SK-N-SH (cell line): Measurements from ENCODE around the gene DDX46. TPM values are rescaled to one million over a fixed set of nuclear protein-coding genes. Genes with fewer than 3 reads are reported as not detected.
A peak's percentile ranks its signal among the peaks of the same experiment; 100 is the strongest.

Experiments used
- CTCF ChIA-PET: fragments of 300-600, 350-600 bp; formaldehyde crosslinking; extraction: SDS; loops from one replicate; lab custom pipeline; 2021; lab: Yijun Ruan, JAX
- POLR2A ChIA-PET: fragments of 350-600 bp; sonication (Branson Sonifier 250); formaldehyde crosslinking; extraction: SDS; loops from one replicate; lab custom pipeline; 2020; ENCODE audit warnings: antibody characterized with exemption, inconsistent platforms; lab: Yijun Ruan, JAX
- DNase-seq: peaks from one replicate; pipeline ENCODE4 v3.0.0; 2012
- H2AFZ ChIP-seq: fragments of 200-600 bp; sonication (generic); 2 replicates; pipeline ENCODE4 v1.8.1; 2016; ENCODE audit warnings: antibody characterized with exemption, mild to moderate bottlenecking, low read depth
- H3F3A ChIP-seq: fragments of 200-600 bp; sonication (generic); replicated peaks from 2 replicates; pipeline ENCODE3; 2016; ENCODE audit warnings: antibody characterized with exemption, mild to moderate bottlenecking; ENCODE audit not compliant: insufficient read depth
- H3K27ac ChIP-seq, 2 experiments: fragments of 200-500 bp in 1 of 2; fragments of 200-600 bp in 1 of 2; sonication (Bioruptor generic) in 1 of 2; sonication (generic), shearing (Covaris generic) in 1 of 2; 2 replicates each; pipeline versions ENCODE4 v1.5.1 to v1.6.1; 2014 to 2016; ENCODE audit warnings: low read depth in 2 of 2, inconsistent platforms in 1 of 2, low read length in 1 of 2, mild to moderate bottlenecking in 1 of 2, mixed read lengths in 1 of 2
- H3K27me3 ChIP-seq: fragments of 200-600 bp; sonication (generic), shearing (Covaris generic); 2 replicates; pipeline ENCODE4 v1.6.1; 2016; ENCODE audit warnings: mixed run types; ENCODE audit not compliant: insufficient read depth
- H3K36me3 ChIP-seq, 2 experiments: fragments of 200-500 bp in 1 of 2; fragments of 200-600 bp in 1 of 2; sonication (Bioruptor generic) in 1 of 2; sonication (generic) in 1 of 2; replicated peaks in 1 of 2; 2 replicates each; pipeline versions ENCODE3 to v1.5.1; 2014 to 2016; ENCODE audit warnings: low read length in 1 of 2, mild to moderate bottlenecking in 1 of 2; ENCODE audit not compliant: insufficient read depth in 2 of 2, control insufficient read depth in 1 of 2
- H3K4me1 ChIP-seq, 2 experiments: fragments of 200-500 bp in 1 of 2; fragments of 200-600 bp in 1 of 2; sonication (Bioruptor generic) in 1 of 2; sonication (generic), shearing (Covaris generic) in 1 of 2; 2 replicates each; pipeline versions ENCODE4 v1.5.1 to v1.6.1; 2014 to 2016; ENCODE audit warnings: low read depth in 1 of 2, low read length in 1 of 2, mixed run types in 1 of 2; ENCODE audit not compliant: insufficient read depth in 2 of 2, control insufficient read depth in 1 of 2
- H3K4me2 ChIP-seq: fragments of 200-600 bp; sonication (generic), shearing (Covaris generic); 2 replicates; pipeline ENCODE4 v1.6.1; 2017; ENCODE audit warnings: mixed run types
- H3K4me3 ChIP-seq, 2 experiments: fragments of 200-500 bp in 1 of 2; fragments of 200-600 bp in 1 of 2; sonication (Bioruptor generic) in 1 of 2; sonication (generic), shearing (Covaris generic) in 1 of 2; 2 replicates each; pipeline versions ENCODE4 v1.5.1 to v1.8.1; 2014 to 2016; ENCODE audit warnings: low read depth in 2 of 2, inconsistent platforms in 1 of 2, low read length in 1 of 2, mild to moderate bottlenecking in 1 of 2, mixed read lengths in 1 of 2, moderate library complexity in 1 of 2
- H3K79me2 ChIP-seq: fragments of 200-600 bp; sonication (generic); 2 replicates; pipeline ENCODE4 v1.8.1; 2017; ENCODE audit warnings: mild to moderate bottlenecking; ENCODE audit not compliant: insufficient read depth
- H3K9ac ChIP-seq: fragments of 200-600 bp; sonication (generic); 2 replicates; pipeline ENCODE4 v1.6.1; 2017; ENCODE audit warnings: mixed run types
- H3K9me2 ChIP-seq: fragments of 200-600 bp; sonication (generic); 2 replicates; pipeline ENCODE4 v1.6.1; 2017; ENCODE audit warnings: mixed run types
- H3K9me3 ChIP-seq: fragments of 200-600 bp; sonication (generic); 2 replicates; pipeline ENCODE4 v1.6.1; 2017; ENCODE audit warnings: mixed run types, mild to moderate bottlenecking, moderate library complexity
- H4K20me1 ChIP-seq: fragments of 200-600 bp; sonication (generic); 2 replicates; pipeline ENCODE4 v1.6.1; 2017; ENCODE audit warnings: mild to moderate bottlenecking, mixed run types; ENCODE audit not compliant: insufficient read depth
- CHD2 ChIP-seq: fragments of 150-350 bp; IDR thresholded peaks from 2 replicates; pipeline ENCODE4 v1.6.1; 2018; ENCODE audit warnings: low read length; ENCODE audit not compliant: partially characterized antibody
- GABPA ChIP-seq: IDR thresholded peaks from 2 replicates; pipeline ENCODE4 v1.4.0; 2012; ENCODE audit warnings: low read depth, mild to moderate bottlenecking
- GATA2 ChIP-seq: sonication (generic); formaldehyde crosslinking; IDR thresholded peaks from 2 replicates; pipeline ENCODE4 v1.5.0; 2020; ENCODE audit warnings: mild to moderate bottlenecking, missing genetic modification reagents
- MEF2A ChIP-seq: IDR thresholded peaks from 2 replicates; pipeline ENCODE4 v1.4.0; 2012; ENCODE audit warnings: low read depth, borderline replicate concordance
- MXI1 ChIP-seq: IDR thresholded peaks from 2 replicates; pipeline ENCODE4 v1.6.1; 2012; ENCODE audit warnings: mild to moderate bottlenecking, low read depth, low read length, improper control_type of control experiment
- NFIC ChIP-seq: IDR thresholded peaks from 2 replicates; pipeline ENCODE4 v1.4.0; 2012; ENCODE audit warnings: borderline replicate concordance
- NRF1 ChIP-seq: IDR thresholded peaks from 2 replicates; pipeline ENCODE4 v1.6.1; 2012; ENCODE audit warnings: low read depth, mild to moderate bottlenecking, low read length
- POLR2AphosphoS5 ChIP-seq: IDR thresholded peaks from 2 replicates; pipeline ENCODE4 v1.6.1; 2012; ENCODE audit warnings: low read depth, low read length
- RAD21 ChIP-seq: IDR thresholded peaks from 2 replicates; pipeline ENCODE4 v1.6.1; 2012; ENCODE audit warnings: mild to moderate bottlenecking, low read length
- SIN3A ChIP-seq: IDR thresholded peaks from 2 replicates; pipeline ENCODE4 v1.6.1; 2012; ENCODE audit warnings: low read depth, mild to moderate bottlenecking, low read length, moderate library complexity, borderline replicate concordance
- TAF1 ChIP-seq: IDR thresholded peaks from 2 replicates; pipeline ENCODE4 v1.6.1; 2012; ENCODE audit warnings: low read depth, mild to moderate bottlenecking, low read length, moderate library complexity, borderline replicate concordance
- TEAD4 ChIP-seq: IDR thresholded peaks from 2 replicates; pipeline ENCODE4 v1.4.0; 2012; ENCODE audit warnings: mild to moderate bottlenecking, borderline replicate concordance; ENCODE audit not compliant: insufficient read depth
- ZBTB33 ChIP-seq: IDR thresholded peaks from 2 replicates; pipeline ENCODE4 v1.4.0; 2012; ENCODE audit warnings: low read depth, borderline replicate concordance
- WGBS: methylation state at CpG from one replicate; pipeline ENCODE4 v1.1.6; 2017; ENCODE audit warnings: low lambda C conversion rate; 5-methylcytosine and 5-hydroxymethylcytosine counted together
- polyA plus RNA-seq, 3 experiments: library from polyadenylated mRNA; depleted of rRNA; stranded (reverse); fragments of >200 nt; gene quantifications; 2 replicates each; pipeline ENCODE4 v1.2.3, GENCODE V29; 2012
- TF ChIP-seq, protein P1 (sequence below): IDR thresholded peaks from 2 replicates; pipeline ENCODE4 v1.4.0; 2012; ENCODE audit warnings: low read depth, borderline replicate concordance
- TF ChIP-seq, protein P2 (sequence below): IDR thresholded peaks from 2 replicates; pipeline ENCODE4 v1.6.1; 2012; ENCODE audit warnings: mild to moderate bottlenecking, low read depth, low read length, moderate library complexity
- TF ChIP-seq, protein P3 (sequence below): fragments of 150-350 bp; IDR thresholded peaks from 2 replicates; pipeline ENCODE4 v1.6.1; 2017; ENCODE audit warnings: antibody characterized with exemption, low read length, low read depth, borderline replicate concordance
- TF ChIP-seq, protein P4 (sequence below): IDR thresholded peaks from 2 replicates; pipeline ENCODE4 v1.4.0; 2012; ENCODE audit warnings: low read depth

The DDX46 gene
- polyA plus RNA-seq, 1 of the 3 experiments (the other 2 are of a cell fraction): 20.3 TPM

DNA sequence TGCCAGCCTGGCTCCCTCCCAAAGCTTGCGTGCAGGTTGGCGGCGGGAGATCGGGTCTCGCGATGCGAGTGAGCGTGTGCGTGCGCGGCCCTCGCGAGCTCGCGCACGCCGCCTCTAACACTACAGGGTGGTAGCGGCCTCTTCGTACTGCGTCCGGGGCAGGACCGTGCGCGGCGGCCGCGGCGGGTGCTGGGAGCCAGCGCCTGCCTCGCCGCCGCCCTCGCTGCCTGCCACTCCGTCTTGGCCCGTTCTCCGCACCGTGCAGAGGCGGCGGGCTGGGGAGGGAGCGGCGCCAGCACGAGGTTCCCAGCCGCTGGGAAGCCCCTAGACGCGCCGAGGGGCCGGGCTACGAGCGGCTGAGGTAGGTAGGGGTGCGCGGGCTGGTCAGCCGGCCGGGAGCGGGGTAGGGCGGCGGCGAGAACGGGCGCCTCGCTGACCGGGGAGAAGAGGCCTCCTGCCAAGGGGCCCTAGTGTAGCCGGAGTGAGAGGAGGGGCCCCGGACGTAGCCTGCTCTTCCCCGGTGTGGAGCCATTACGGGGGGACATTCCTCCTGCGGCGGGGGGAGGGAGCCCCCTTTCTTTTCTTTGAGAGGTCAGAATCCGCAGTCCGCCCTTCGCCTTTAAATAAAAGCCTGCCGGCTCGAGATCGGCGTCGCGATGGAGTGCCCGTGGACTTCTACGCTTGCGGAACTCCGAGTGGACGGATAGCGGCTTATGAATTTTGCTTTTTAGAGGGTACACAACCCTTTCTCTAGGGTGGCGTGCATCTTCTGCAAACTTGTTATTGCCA lies 87.5 kb downstream of the DDX46 start, which contains the start of gene C5orf24:
TSS of gene C5orf24 (plus strand) at position 117 of the 789 bp plus-strand sequence. CDS start 8,933 bp downstream, outside the sequence.
- CTCF ChIA-PET: interaction anchor here (0.8 to 2.5 kb wide), 5 partner anchors 16 to 345 kb away, joined by 3 to 11 read pairs (median 3); partner anchors contain the start of genes CAMLG and PCBD2
- 0% methylated on average over 18 of the region's 84 CpGs for WGBS

More for the DNA sequence above, 87.5 kb downstream of the DDX46 start, which contains the start of gene C5orf24:
- peaks cover 4 to 32% of the 10 kb centered on the region in 2 experiments for H3K4me1 ChIP-seq
- H3F3A ChIP-seq: peaks cover 50% of the 10 kb centered on the region
- H3K36me3 ChIP-seq: peaks cover 0 to 39% of the 10 kb centered on the region in 2 experiments
- peaks cover 49% of the 10 kb centered on the region for H3K79me2 ChIP-seq
- H3K9ac ChIP-seq: peak within 1 kb of the TSS; percentile 92
- H3K27ac ChIP-seq: peak within 1 kb of the TSS; percentile 87 to 88
- H3K4me3 ChIP-seq: peak within 1 kb of the TSS; percentile 65 to 76
- POLR2A ChIA-PET: interaction anchor here (0.6 to 1.3 kb wide), 7 partner anchors 9 to 496 kb away, joined by 3 to 10 read pairs (median 4); partner anchors contain the start of genes PCBD2 and TXNDC15
- DNase-seq: peak; percentile 94
- TF ChIP-seq TAF1 (peak; percentile 92), TEAD4 (0 out of 2 replicates have a peak, but pooled peaks have one; percentile 33), NFIC (peak; percentile 31; the same call in 1 of the 2 replicates), CHD2 (peak; percentile 100), ZBTB33 (peak; percentile 98), RAD21 (no peak), SIN3A (peak; percentile 89), NRF1 (peak; percentile 93), MEF2A (no peak), MXI1 (peak; percentile 53; the same call in 1 of the 2 replicates), POLR2AphosphoS5 (peak; percentile 94; the same call in 1 of the 2 replicates), GABPA (peak; percentile 57), GATA2 (CRISPR knock-in tag) (0 out of 2 replicates have a peak, but pooled peaks have one; percentile 29)
- TF ChIP-seq, protein P1, sequence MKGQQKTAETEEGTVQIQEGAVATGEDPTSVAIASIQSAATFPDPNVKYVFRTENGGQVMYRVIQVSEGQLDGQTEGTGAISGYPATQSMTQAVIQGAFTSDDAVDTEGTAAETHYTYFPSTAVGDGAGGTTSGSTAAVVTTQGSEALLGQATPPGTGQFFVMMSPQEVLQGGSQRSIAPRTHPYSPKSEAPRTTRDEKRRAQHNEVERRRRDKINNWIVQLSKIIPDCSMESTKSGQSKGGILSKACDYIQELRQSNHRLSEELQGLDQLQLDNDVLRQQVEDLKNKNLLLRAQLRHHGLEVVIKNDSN: no peak
- TF ChIP-seq, protein P2, sequence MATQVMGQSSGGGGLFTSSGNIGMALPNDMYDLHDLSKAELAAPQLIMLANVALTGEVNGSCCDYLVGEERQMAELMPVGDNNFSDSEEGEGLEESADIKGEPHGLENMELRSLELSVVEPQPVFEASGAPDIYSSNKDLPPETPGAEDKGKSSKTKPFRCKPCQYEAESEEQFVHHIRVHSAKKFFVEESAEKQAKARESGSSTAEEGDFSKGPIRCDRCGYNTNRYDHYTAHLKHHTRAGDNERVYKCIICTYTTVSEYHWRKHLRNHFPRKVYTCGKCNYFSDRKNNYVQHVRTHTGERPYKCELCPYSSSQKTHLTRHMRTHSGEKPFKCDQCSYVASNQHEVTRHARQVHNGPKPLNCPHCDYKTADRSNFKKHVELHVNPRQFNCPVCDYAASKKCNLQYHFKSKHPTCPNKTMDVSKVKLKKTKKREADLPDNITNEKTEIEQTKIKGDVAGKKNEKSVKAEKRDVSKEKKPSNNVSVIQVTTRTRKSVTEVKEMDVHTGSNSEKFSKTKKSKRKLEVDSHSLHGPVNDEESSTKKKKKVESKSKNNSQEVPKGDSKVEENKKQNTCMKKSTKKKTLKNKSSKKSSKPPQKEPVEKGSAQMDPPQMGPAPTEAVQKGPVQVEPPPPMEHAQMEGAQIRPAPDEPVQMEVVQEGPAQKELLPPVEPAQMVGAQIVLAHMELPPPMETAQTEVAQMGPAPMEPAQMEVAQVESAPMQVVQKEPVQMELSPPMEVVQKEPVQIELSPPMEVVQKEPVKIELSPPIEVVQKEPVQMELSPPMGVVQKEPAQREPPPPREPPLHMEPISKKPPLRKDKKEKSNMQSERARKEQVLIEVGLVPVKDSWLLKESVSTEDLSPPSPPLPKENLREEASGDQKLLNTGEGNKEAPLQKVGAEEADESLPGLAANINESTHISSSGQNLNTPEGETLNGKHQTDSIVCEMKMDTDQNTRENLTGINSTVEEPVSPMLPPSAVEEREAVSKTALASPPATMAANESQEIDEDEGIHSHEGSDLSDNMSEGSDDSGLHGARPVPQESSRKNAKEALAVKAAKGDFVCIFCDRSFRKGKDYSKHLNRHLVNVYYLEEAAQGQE: peak; percentile 39; the same call in 1 of the 2 replicates
- TF ChIP-seq, protein P3, sequence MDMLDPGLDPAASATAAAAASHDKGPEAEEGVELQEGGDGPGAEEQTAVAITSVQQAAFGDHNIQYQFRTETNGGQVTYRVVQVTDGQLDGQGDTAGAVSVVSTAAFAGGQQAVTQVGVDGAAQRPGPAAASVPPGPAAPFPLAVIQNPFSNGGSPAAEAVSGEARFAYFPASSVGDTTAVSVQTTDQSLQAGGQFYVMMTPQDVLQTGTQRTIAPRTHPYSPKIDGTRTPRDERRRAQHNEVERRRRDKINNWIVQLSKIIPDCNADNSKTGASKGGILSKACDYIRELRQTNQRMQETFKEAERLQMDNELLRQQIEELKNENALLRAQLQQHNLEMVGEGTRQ: no peak
- TF ChIP-seq, protein P4, sequence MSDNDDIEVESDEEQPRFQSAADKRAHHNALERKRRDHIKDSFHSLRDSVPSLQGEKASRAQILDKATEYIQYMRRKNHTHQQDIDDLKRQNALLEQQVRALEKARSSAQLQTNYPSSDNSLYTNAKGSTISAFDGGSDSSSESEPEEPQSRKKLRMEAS: peak; percentile 78
- TF ChIP-seq, all 33 proteins: peak for 13
- no peaks in the 10 kb centered on the region for H3K9me3 ChIP-seq
- H3K27me3 ChIP-seq: no peaks in the 10 kb centered on the region
- H3K9me2 ChIP-seq: no peaks in the 10 kb centered on the region
- peak within 1 kb of the TSS; percentile 54 for H2AFZ ChIP-seq
- H4K20me1 ChIP-seq: peaks cover 13% of the 10 kb centered on the region
- peak within 1 kb of the TSS; percentile 75 for H3K4me2 ChIP-seq
